Astrocyte (in vitro differentiated cells and primary cell): ENCODE data around the gene ZNF628. TPM values are rescaled to one million over a fixed set of nuclear protein-coding genes. Genes with fewer than 3 reads are reported as not detected.

Experiments
- DNase-seq: peaks from one replicate; pipeline ENCODE4 v3.0.0-alpha.2; 2010; ENCODE audit warnings: low read depth
- FAIRE-seq: peaks from 2 replicates; lab custom pipeline; 2011; peaks lifted over from hg19 to GRCh38; lab: Jason Lieb, UNC
- H2AFZ ChIP-seq: 2 replicates; pipeline ENCODE4 v1.6.0; 2012; ENCODE audit warnings: low read depth, low read length, inconsistent platforms
- H3K27ac ChIP-seq: 2 replicates; pipeline ENCODE4 v1.5.1; 2011; ENCODE audit warnings: low read depth, low read length, inconsistent platforms
- H3K27me3 ChIP-seq: 2 replicates; pipeline ENCODE4 v1.6.0; 2011; ENCODE audit warnings: low read length, inconsistent platforms; ENCODE audit not compliant: insufficient read depth
- H3K36me3 ChIP-seq: 2 replicates; pipeline ENCODE4 v1.5.1; 2011; ENCODE audit warnings: low read length, inconsistent platforms; ENCODE audit not compliant: insufficient read depth
- H3K4me1 ChIP-seq: 2 replicates; pipeline ENCODE4 v1.5.1; 2011; ENCODE audit warnings: low read length, inconsistent platforms; ENCODE audit not compliant: insufficient read depth
- H3K4me2 ChIP-seq: 2 replicates; pipeline ENCODE4 v1.6.0; 2012; ENCODE audit warnings: low read length, inconsistent platforms
- H3K4me3 ChIP-seq: 2 replicates; pipeline ENCODE4 v1.5.1; 2011; ENCODE audit warnings: low read depth, mild to moderate bottlenecking, low read length, inconsistent platforms; ENCODE audit not compliant: insufficient read depth
- H3K79me2 ChIP-seq: 2 replicates; pipeline ENCODE4 v1.6.0; 2012; ENCODE audit warnings: mild to moderate bottlenecking, low read length, inconsistent platforms; ENCODE audit not compliant: insufficient read depth
- H3K9ac ChIP-seq: 2 replicates; pipeline ENCODE4 v1.6.0; 2012; ENCODE audit warnings: mild to moderate bottlenecking, low read length, inconsistent platforms
- H3K9me3 ChIP-seq: 2 replicates; pipeline ENCODE4 v1.5.1; 2012; ENCODE audit warnings: low read depth, mild to moderate bottlenecking, low read length, inconsistent platforms; ENCODE audit not compliant: insufficient read depth
- H4K20me1 ChIP-seq: 2 replicates; pipeline ENCODE4 v1.6.0; 2012; ENCODE audit warnings: low read length, inconsistent platforms; ENCODE audit not compliant: insufficient read depth
- H3K27ac Mint-ChIP-seq: one replicate; pipeline ENCODE4 v1.8.0; 2021; ENCODE audit warnings: mild to moderate bottlenecking, mixed read lengths; ENCODE audit not compliant: unreplicated experiment
- H3K27me3 Mint-ChIP-seq: one replicate; pipeline ENCODE4 v1.8.0; 2021; ENCODE audit warnings: low read depth, mixed read lengths; ENCODE audit not compliant: unreplicated experiment
- H3K36me3 Mint-ChIP-seq: one replicate; pipeline ENCODE4 v1.8.0; 2021; ENCODE audit warnings: low read depth, mixed read lengths; ENCODE audit not compliant: unreplicated experiment
- H3K4me1 Mint-ChIP-seq: one replicate; pipeline ENCODE4 v1.8.0; 2021; ENCODE audit warnings: low read depth, mixed read lengths; ENCODE audit not compliant: unreplicated experiment
- H3K4me3 Mint-ChIP-seq: one replicate; pipeline ENCODE4 v1.8.0; 2021; ENCODE audit warnings: mild to moderate bottlenecking, moderate library complexity, mixed read lengths; ENCODE audit not compliant: unreplicated experiment
- H3K9me3 Mint-ChIP-seq: one replicate; pipeline ENCODE4 v1.8.0; 2021; ENCODE audit warnings: mild to moderate bottlenecking, mixed read lengths; ENCODE audit not compliant: unreplicated experiment
- EZH2 ChIP-seq: IDR thresholded peaks from 2 replicates; pipeline ENCODE4 v1.6.1; 2012; ENCODE audit warnings: mild to moderate bottlenecking, low read length, inconsistent platforms; ENCODE audit not compliant: insufficient read depth
- total RNA-seq: library from RNA; stranded (reverse); gene quantifications from 2 replicates; pipeline ENCODE4 v1.2.1, GENCODE V29; 2021
- TF ChIP-seq, protein P1 (sequence below): IDR thresholded peaks from 2 replicates; pipeline ENCODE4 v1.5.1; 2011; ENCODE audit warnings: low read depth, mild to moderate bottlenecking, inconsistent platforms, low read length, moderate library complexity; ENCODE audit not compliant: insufficient read depth

Gene ZNF628
- total RNA-seq, 1 donor from 2014 or later = 9.9 TPM

GRCh38 chr19:55484593-55485438 is 8.4 kb downstream of the ZNF628 start, which contains the start of gene NAT14:
TSS of gene NAT14 (plus strand) at chr19:55485188. CDS start at chr19:55485709, 521 bp downstream.
- H4K20me1 ChIP-seq = peaks cover 2% of the 10 kb centered on the region
- H2AFZ ChIP-seq = peak within 1 kb of the TSS; percentile 81
- H3K27me3 Mint-ChIP-seq = no peaks in the 10 kb centered on the region
- H3K36me3 Mint-ChIP-seq = peaks cover 2% of the 10 kb centered on the region
- H3K9me3 ChIP-seq = no peaks in the 10 kb centered on the region
- peak within 1 kb of the TSS; percentile 82 for H3K9ac ChIP-seq
- peak within 1 kb of the TSS; percentile 87 for H3K4me3 Mint-ChIP-seq
- TF ChIP-seq, protein P1, sequence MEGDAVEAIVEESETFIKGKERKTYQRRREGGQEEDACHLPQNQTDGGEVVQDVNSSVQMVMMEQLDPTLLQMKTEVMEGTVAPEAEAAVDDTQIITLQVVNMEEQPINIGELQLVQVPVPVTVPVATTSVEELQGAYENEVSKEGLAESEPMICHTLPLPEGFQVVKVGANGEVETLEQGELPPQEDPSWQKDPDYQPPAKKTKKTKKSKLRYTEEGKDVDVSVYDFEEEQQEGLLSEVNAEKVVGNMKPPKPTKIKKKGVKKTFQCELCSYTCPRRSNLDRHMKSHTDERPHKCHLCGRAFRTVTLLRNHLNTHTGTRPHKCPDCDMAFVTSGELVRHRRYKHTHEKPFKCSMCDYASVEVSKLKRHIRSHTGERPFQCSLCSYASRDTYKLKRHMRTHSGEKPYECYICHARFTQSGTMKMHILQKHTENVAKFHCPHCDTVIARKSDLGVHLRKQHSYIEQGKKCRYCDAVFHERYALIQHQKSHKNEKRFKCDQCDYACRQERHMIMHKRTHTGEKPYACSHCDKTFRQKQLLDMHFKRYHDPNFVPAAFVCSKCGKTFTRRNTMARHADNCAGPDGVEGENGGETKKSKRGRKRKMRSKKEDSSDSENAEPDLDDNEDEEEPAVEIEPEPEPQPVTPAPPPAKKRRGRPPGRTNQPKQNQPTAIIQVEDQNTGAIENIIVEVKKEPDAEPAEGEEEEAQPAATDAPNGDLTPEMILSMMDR = no peak
- TF ChIP-seq EZH2 = no peak
- peaks cover 49% of the 10 kb centered on the region for H3K4me1 ChIP-seq
- H3K36me3 ChIP-seq = no peaks in the 10 kb centered on the region
- H3K4me2 ChIP-seq = peak within 1 kb of the TSS; percentile 96
- peak within 1 kb of the TSS; percentile 91 for H3K27ac Mint-ChIP-seq
- H3K4me3 ChIP-seq = peak within 1 kb of the TSS; percentile 71
- no peak for DNase-seq
- no peaks in the 10 kb centered on the region for H3K27me3 ChIP-seq
- H3K4me1 Mint-ChIP-seq = peaks cover 14% of the 10 kb centered on the region
- no peak for FAIRE-seq
- peaks cover 28% of the 10 kb centered on the region for H3K79me2 ChIP-seq
- H3K9me3 Mint-ChIP-seq = no peaks in the 10 kb centered on the region
- peak within 1 kb of the TSS; percentile 91 for H3K27ac ChIP-seq

- H3K79me2 ChIP-seq = peaks cover 26% of the 10 kb centered on the region
- H3K4me1 ChIP-seq = peaks cover 49% of the 10 kb centered on the region
- Mint-ChIP-seq H3K36me3 (peaks cover under 1% of the 10 kb centered on the region), H3K27ac (peak overlapping the region; percentile 91), H3K4me1 (peaks cover 14% of the 10 kb centered on the region), H3K9me3 (no peaks in the 10 kb centered on the region), H3K4me3 (peak overlapping the region; percentile 87), H3K27me3 (no peaks in the 10 kb centered on the region)
- H3K4me3 ChIP-seq = peak overlapping the region; percentile 71
- H3K36me3 ChIP-seq = no peaks in the 10 kb centered on the region
- H3K9ac ChIP-seq = peak overlapping the region; percentile 82
- no peak for TF ChIP-seq EZH2
- no peaks in the 10 kb centered on the region for H3K9me3 ChIP-seq
- H4K20me1 ChIP-seq = no peaks in the 10 kb centered on the region
- no peak for FAIRE-seq
- no peak for DNase-seq
- peak overlapping the region; percentile 96 for H3K4me2 ChIP-seq
- H2AFZ ChIP-seq = no peak overlapping the region
- H3K27me3 ChIP-seq = no peaks in the 10 kb centered on the region
- H3K27ac ChIP-seq = peak overlapping the region; percentile 91
These were observed 9.1 kb downstream of the ZNF628 start for GRCh38 chr19:55485439-55486011.

- no peak overlapping the region for H2AFZ ChIP-seq
- TF ChIP-seq, protein P1 = no peak
- TF ChIP-seq EZH2 = no peak
- H3K36me3 ChIP-seq = no peaks in the 10 kb centered on the region
- H3K79me2 ChIP-seq = peaks cover 22% of the 10 kb centered on the region
- no peaks in the 10 kb centered on the region for H3K9me3 ChIP-seq
- FAIRE-seq (no peak), DNase-seq (no peak)
- H4K20me1 ChIP-seq = no peaks in the 10 kb centered on the region
- no peaks in the 10 kb centered on the region for H3K27me3 ChIP-seq
- peak overlapping the region; percentile 96 for H3K4me2 ChIP-seq
- Mint-ChIP-seq H3K9me3 (no peaks in the 10 kb centered on the region), H3K27ac (peak overlapping the region; percentile 98), H3K36me3 (no peaks in the 10 kb centered on the region), H3K4me1 (peaks cover 14% of the 10 kb centered on the region), H3K27me3 (no peaks in the 10 kb centered on the region), H3K4me3 (peak overlapping the region; percentile 87)
- H3K4me3 ChIP-seq = peak overlapping the region; percentile 71
- H3K4me1 ChIP-seq = peaks cover 49% of the 10 kb centered on the region
- H3K27ac ChIP-seq = peak overlapping the region; percentile 91
- H3K9ac ChIP-seq = peak overlapping the region; percentile 82
These were observed 9.9 kb downstream of the ZNF628 start for GRCh38 chr19:55486043-55486970.
